ENCODE results near the gene CNOT11.

DNA sequence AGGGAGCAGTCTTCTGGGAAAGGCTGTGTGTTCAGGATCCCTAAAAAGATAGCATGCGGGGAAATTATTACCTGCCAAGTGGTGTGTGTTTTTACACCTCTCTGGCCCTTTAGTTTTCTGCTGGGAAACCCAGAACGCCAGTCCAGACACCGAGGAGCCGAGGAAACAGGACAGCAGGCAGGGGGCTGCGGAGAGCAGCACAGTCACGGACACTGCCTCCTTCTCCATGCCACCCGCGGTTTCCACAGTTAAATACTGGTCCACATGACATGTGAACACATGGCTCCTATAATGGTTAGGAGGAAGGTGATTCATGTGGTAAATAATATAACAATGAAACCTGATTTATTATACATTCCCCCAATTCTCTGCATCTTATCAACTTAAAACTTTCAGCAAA lies 20.4 kb downstream of the CNOT11 start:
- TF ChIP-seq, protein P1, sequence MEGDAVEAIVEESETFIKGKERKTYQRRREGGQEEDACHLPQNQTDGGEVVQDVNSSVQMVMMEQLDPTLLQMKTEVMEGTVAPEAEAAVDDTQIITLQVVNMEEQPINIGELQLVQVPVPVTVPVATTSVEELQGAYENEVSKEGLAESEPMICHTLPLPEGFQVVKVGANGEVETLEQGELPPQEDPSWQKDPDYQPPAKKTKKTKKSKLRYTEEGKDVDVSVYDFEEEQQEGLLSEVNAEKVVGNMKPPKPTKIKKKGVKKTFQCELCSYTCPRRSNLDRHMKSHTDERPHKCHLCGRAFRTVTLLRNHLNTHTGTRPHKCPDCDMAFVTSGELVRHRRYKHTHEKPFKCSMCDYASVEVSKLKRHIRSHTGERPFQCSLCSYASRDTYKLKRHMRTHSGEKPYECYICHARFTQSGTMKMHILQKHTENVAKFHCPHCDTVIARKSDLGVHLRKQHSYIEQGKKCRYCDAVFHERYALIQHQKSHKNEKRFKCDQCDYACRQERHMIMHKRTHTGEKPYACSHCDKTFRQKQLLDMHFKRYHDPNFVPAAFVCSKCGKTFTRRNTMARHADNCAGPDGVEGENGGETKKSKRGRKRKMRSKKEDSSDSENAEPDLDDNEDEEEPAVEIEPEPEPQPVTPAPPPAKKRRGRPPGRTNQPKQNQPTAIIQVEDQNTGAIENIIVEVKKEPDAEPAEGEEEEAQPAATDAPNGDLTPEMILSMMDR (IDR thresholded peaks at IDR 0.05) = no peak
- TF ChIP-seq POLR2A (IDR thresholded peaks at IDR 0.05) = no peak

All from testis (tissue), 2 donors.